ENCODE results near the gene GPR15. TPM values are rescaled to one million over a fixed set of nuclear protein-coding genes. Genes with fewer than 3 reads are reported as not detected.

Gene GPR15
- total and polyA plus RNA-seq, 10 of the 15 experiments (the other 5 are each of a cell fraction or from before 2014, with no cell fraction given): 70.7 to 150 (median 115) TPM

DNA sequence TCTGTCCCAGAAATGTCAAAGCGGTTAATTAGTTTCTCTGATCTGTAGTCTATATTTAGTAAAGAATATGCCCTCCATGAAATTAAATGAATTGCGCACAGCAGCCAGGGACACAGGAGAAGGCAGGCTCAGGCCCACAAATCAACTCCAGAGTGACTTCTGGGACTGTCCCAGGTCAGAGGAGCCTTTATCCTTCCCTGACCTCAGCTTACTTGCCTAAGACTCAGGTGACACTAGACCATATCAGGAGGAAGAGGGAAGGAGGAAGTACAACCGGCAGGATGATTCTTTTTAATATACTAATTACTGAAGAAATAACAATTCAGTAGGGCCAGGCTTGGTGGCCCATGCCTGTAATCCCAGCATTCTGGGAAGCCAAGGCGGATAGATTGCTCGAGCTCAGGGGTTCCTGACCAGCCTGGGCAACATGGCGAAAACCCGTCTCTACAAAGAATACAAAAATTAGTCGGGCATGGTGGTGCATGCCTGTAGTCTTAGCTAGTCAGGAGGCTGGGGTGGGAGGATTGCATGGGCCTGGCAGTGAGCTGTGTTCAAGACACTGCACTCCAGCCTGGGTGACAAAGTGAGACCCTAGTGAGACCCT is 1.8 kb upstream of the GPR15 start (continued):
- TF ChIP-seq, protein P1, sequence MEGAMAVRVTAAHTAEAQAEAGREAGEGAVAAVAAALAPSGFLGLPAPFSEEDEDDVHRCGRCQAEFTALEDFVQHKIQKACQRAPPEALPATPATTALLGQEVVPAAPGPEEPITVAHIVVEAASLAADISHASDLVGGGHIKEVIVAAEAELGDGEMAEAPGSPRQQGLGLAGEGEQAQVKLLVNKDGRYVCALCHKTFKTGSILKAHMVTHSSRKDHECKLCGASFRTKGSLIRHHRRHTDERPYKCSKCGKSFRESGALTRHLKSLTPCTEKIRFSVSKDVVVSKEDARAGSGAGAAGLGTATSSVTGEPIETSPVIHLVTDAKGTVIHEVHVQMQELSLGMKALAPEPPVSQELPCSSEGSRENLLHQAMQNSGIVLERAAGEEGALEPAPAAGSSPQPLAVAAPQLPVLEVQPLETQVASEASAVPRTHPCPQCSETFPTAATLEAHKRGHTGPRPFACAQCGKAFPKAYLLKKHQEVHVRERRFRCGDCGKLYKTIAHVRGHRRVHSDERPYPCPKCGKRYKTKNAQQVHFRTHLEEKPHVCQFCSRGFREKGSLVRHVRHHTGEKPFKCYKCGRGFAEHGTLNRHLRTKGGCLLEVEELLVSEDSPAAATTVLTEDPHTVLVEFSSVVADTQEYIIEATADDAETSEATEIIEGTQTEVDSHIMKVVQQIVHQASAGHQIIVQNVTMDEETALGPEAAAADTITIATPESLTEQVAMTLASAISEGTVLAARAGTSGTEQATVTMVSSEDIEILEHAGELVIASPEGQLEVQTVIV (IDR thresholded peaks at IDR 0.05; ENCODE audit: borderline replicate concordance, partially characterized antibody): no peak
- no peak for TF ChIP-seq RCOR1 (conservative IDR thresholded peaks at IDR 0.05; ENCODE audit: low read depth, low read length)
- TF ChIP-seq, protein P2, sequence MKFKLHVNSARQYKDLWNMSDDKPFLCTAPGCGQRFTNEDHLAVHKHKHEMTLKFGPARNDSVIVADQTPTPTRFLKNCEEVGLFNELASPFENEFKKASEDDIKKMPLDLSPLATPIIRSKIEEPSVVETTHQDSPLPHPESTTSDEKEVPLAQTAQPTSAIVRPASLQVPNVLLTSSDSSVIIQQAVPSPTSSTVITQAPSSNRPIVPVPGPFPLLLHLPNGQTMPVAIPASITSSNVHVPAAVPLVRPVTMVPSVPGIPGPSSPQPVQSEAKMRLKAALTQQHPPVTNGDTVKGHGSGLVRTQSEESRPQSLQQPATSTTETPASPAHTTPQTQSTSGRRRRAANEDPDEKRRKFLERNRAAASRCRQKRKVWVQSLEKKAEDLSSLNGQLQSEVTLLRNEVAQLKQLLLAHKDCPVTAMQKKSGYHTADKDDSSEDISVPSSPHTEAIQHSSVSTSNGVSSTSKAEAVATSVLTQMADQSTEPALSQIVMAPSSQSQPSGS (IDR thresholded peaks at IDR 0.05; ENCODE audit: low read length): no peak
- TF ChIP-seq, protein P3, sequence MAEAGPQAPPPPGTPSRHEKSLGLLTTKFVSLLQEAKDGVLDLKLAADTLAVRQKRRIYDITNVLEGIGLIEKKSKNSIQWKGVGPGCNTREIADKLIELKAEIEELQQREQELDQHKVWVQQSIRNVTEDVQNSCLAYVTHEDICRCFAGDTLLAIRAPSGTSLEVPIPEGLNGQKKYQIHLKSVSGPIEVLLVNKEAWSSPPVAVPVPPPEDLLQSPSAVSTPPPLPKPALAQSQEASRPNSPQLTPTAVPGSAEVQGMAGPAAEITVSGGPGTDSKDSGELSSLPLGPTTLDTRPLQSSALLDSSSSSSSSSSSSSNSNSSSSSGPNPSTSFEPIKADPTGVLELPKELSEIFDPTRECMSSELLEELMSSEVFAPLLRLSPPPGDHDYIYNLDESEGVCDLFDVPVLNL (IDR thresholded peaks at IDR 0.05; ENCODE audit: low read depth, low read length): no peak
- TF ChIP-seq POLR2AphosphoS2 (IDR thresholded peaks at IDR 0.05; ENCODE audit: low read depth, low read length): no peak; the same call in none of the 2 replicates
- TF ChIP-seq, protein P4, sequence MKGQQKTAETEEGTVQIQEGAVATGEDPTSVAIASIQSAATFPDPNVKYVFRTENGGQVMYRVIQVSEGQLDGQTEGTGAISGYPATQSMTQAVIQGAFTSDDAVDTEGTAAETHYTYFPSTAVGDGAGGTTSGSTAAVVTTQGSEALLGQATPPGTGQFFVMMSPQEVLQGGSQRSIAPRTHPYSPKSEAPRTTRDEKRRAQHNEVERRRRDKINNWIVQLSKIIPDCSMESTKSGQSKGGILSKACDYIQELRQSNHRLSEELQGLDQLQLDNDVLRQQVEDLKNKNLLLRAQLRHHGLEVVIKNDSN (IDR thresholded peaks at IDR 0.05; ENCODE audit: borderline replicate concordance, extremely low read length, insufficient read depth, low read depth, low read length): no peak
- no peak for TF ChIP-seq FOXM1 (IDR thresholded peaks at IDR 0.05; ENCODE audit: low read depth, low read length)

Data from GM12878 (cell line).